ENCODE measurements around the gene CUX1. TPM values are rescaled to one million over a fixed set of nuclear protein-coding genes. Genes with fewer than 3 reads are reported as not detected.

Gene CUX1
- total RNA-seq, 2 experiments from 2014 or later, result 35.6 to 38.0 TPM

GRCh38 chr7:101939136-101939695 lies 121.8 kb downstream of the CUX1 start:
- no peak overlapping the region for H3K4me3 ChIP-seq (ENCODE audit: low read length)

GRCh38 chr7:101940151-101940550 lies 122.7 kb downstream of the CUX1 start:
- no peak overlapping the region for H3K27ac Mint-ChIP-seq
- no peak overlapping the region for H3K27ac ChIP-seq (ENCODE audit: low read depth in 1 of 2, low read length in 2 of 2)
- no peak for TF ChIP-seq CTCF (IDR thresholded peaks at IDR 0.05)
- H3K4me3 Mint-ChIP-seq, result no peak overlapping the region
- H3K4me1 ChIP-seq (ENCODE audit: insufficient read depth, low read length), result peaks cover 6% of the 10 kb centered on the region
- H3K36me3 ChIP-seq (ENCODE audit: insufficient read depth, low read length), result no peaks in the 10 kb centered on the region
- H3K36me3 Mint-ChIP-seq (ENCODE audit: low read depth), result no peaks in the 10 kb centered on the region
- H3K9me3 Mint-ChIP-seq, result no peaks in the 10 kb centered on the region
- H3K4me1 Mint-ChIP-seq (ENCODE audit: low read depth), result no peaks in the 10 kb centered on the region
- ChIA-PET CTCF (interaction anchor here (0.7 kb wide), 1 partner anchor 70 kb away, joined by 3 read pairs; no protein-coding TSS in a partner anchor), POLR2A (no interaction called here)
- no peaks in the 10 kb centered on the region for H3K27me3 ChIP-seq (ENCODE audit: control insufficient read depth in 1 of 2, insufficient read depth in 2 of 2, low read length in 2 of 2)
- intact Hi-C loops (cut with DNase I, micrococcal nuclease), result no loop called here
- no peaks in the 10 kb centered on the region for H3K9me3 ChIP-seq (ENCODE audit: control insufficient read depth in 1 of 2, insufficient read depth in 1 of 2, low read length in 2 of 2)
- H3K4me3 ChIP-seq (ENCODE audit: low read length), result no peak overlapping the region
- DNase-seq, result no peak
- H3K27me3 Mint-ChIP-seq, result no peaks in the 10 kb centered on the region
- ATAC-seq (ENCODE audit: poor library complexity), result no peak

More at GRCh38 chr7:101939136-101939695, 121.8 kb downstream of the CUX1 start:
- TF ChIP-seq CTCF (IDR thresholded peaks at IDR 0.05), result no peak
- intact Hi-C loops (cut with DNase I, micrococcal nuclease), result no loop called here
- H3K27me3 Mint-ChIP-seq, result no peaks in the 10 kb centered on the region
- H3K36me3 Mint-ChIP-seq (ENCODE audit: low read depth), result no peaks in the 10 kb centered on the region
- Histone ChIP-seq H3K9me3 (ENCODE audit: control insufficient read depth in 1 of 2, insufficient read depth in 1 of 2, low read length in 2 of 2) (no peaks in the 10 kb centered on the region), H3K36me3 (ENCODE audit: insufficient read depth, low read length) (no peaks in the 10 kb centered on the region), H3K27ac (ENCODE audit: low read depth in 1 of 2, low read length in 2 of 2) (no peak overlapping the region), H3K4me1 (ENCODE audit: insufficient read depth, low read length) (peaks cover 6% of the 10 kb centered on the region), H3K27me3 (ENCODE audit: control insufficient read depth in 1 of 2, insufficient read depth in 2 of 2, low read length in 2 of 2) (no peaks in the 10 kb centered on the region)
- no peaks in the 10 kb centered on the region for H3K9me3 Mint-ChIP-seq
- ATAC-seq (ENCODE audit: poor library complexity), result no peak
- no peak overlapping the region for H3K4me3 Mint-ChIP-seq
- H3K27ac Mint-ChIP-seq, result no peak overlapping the region
- no peak for DNase-seq
- ChIA-PET POLR2A (no interaction called here), CTCF (interaction anchor here (0.7 kb wide), 1 partner anchor 200 kb away, joined by 3 read pairs; no protein-coding TSS in a partner anchor)
- H3K4me1 Mint-ChIP-seq (ENCODE audit: low read depth), result no peaks in the 10 kb centered on the region

- no peak overlapping the region for H3K27ac Mint-ChIP-seq
Observed at GRCh38 chr7:101940830-101941229, 123.4 kb downstream of the CUX1 start.

More at GRCh38 chr7:101940830-101941229, 123.4 kb downstream of the CUX1 start:
- TF ChIP-seq CTCF (IDR thresholded peaks at IDR 0.05), result no peak
- no peak for DNase-seq
- H3K4me1 Mint-ChIP-seq (ENCODE audit: low read depth), result no peaks in the 10 kb centered on the region
- ChIA-PET POLR2A (interaction anchor here (1.5 kb wide), 1 partner anchor 41 kb away, joined by 3 read pairs; no protein-coding TSS in a partner anchor), CTCF (no interaction called here)
- Histone ChIP-seq H3K4me1 (ENCODE audit: insufficient read depth, low read length) (peaks cover 6% of the 10 kb centered on the region), H3K9me3 (ENCODE audit: control insufficient read depth in 1 of 2, insufficient read depth in 1 of 2, low read length in 2 of 2) (no peaks in the 10 kb centered on the region), H3K4me3 (ENCODE audit: low read length) (no peak overlapping the region), H3K36me3 (ENCODE audit: insufficient read depth, low read length) (no peaks in the 10 kb centered on the region), H3K27ac (ENCODE audit: low read depth in 1 of 2, low read length in 2 of 2) (no peak overlapping the region), H3K27me3 (ENCODE audit: control insufficient read depth in 1 of 2, insufficient read depth in 2 of 2, low read length in 2 of 2) (no peaks in the 10 kb centered on the region)
- no peak for ATAC-seq (ENCODE audit: poor library complexity)
- H3K27me3 Mint-ChIP-seq, result no peaks in the 10 kb centered on the region
- no peaks in the 10 kb centered on the region for H3K36me3 Mint-ChIP-seq (ENCODE audit: low read depth)
- intact Hi-C loops (cut with DNase I, micrococcal nuclease), result no loop called here
- no peaks in the 10 kb centered on the region for H3K9me3 Mint-ChIP-seq
- no peak overlapping the region for H3K4me3 Mint-ChIP-seq
